HCT116 (cell line): ENCODE measurements around the gene NDUFC1. TPM values are rescaled to one million over a fixed set of nuclear protein-coding genes. Genes with fewer than 3 reads are reported as not detected.

Source experiments
- ATAC-seq: fragments of 200-7000 bp; cut with Tn5 transposase; 2 replicates; pipeline ENCODE4 v1.9.1; 2020; ENCODE audit warnings: mild to moderate bottlenecking, moderate library complexity
- BruUV-seq: library from RNA; stranded (reverse); fragments of 400-500 nt; replicated peaks from 2 replicates; lab custom pipeline; 2021; lab: Mats Ljungman, UMichigan
- CTCF ChIA-PET: fragments of 300-600 bp; sonication (Branson Sonifier 250); formaldehyde crosslinking; loops from one replicate; lab custom pipeline; 2021; ENCODE audit warnings: antibody characterized with exemption; lab: Charles Lee
- POLR2A ChIA-PET: fragments of 300-600, 350-600 bp; sonication (Branson Sonifier 250); formaldehyde crosslinking; loops from one replicate; lab custom pipeline; 2021; ENCODE audit warnings: antibody characterized with exemption; lab: Charles Lee
- RAD21 ChIA-PET, 2 experiments: fragments of 300-600 bp; sonication (Branson Sonifier 250); formaldehyde crosslinking; loops; one replicate each; lab custom pipeline; 2023; ENCODE audit warnings: low total read pairs in 2 of 2; ENCODE audit not compliant: uncharacterized antibody in 2 of 2, unreplicated experiment in 2 of 2, low non-redundant PET in 1 of 2; lab: Charles Lee
- DNase-seq: peaks from one replicate; pipeline ENCODE4 v3.0.0-alpha.2; 2010; ENCODE audit warnings: low read depth, low spot score
- H2AFZ ChIP-seq: fragments of 200-600 bp; shearing (Covaris generic), sonication (generic); 2 replicates; pipeline ENCODE4 v1.6.1; 2017; ENCODE audit warnings: low read depth, mixed run types, mixed read lengths, antibody characterized with exemption, low read length; ENCODE audit not compliant: poor library complexity, severe bottlenecking
- H3K27ac ChIP-seq: 2 replicates; pipeline ENCODE4 v1.5.1; 2012; ENCODE audit warnings: low read depth, low read length
- H3K27me3 ChIP-seq: fragments of 200-600 bp; sonication (generic); 2 replicates; pipeline ENCODE4 v1.6.1; 2016; ENCODE audit warnings: mixed run types, low read length, mixed read lengths; ENCODE audit not compliant: insufficient read depth
- H3K36me3 ChIP-seq, 2 experiments: fragments of 200-500 bp in 1 of 2; fragments of 200-600 bp in 1 of 2; sonication (Bioruptor generic) in 1 of 2; sonication (generic) in 1 of 2; 2 replicates each; pipeline versions ENCODE4 v1.5.1 to v1.6.1; 2014 to 2016; ENCODE audit warnings: low read length in 2 of 2, inconsistent platforms in 1 of 2, mixed read lengths in 1 of 2, mixed run types in 1 of 2; ENCODE audit not compliant: insufficient read depth in 2 of 2, control insufficient read depth in 1 of 2
- H3K4me1 ChIP-seq, 2 experiments: fragments of 200-600 bp in 1 of 2; sonication (generic) in 1 of 2; 2 replicates each; pipeline versions ENCODE4 v1.5.1 to v1.6.1; 2012 to 2017; ENCODE audit warnings: low read length in 2 of 2, inconsistent platforms in 1 of 2, mild to moderate bottlenecking in 1 of 2, mixed read lengths in 1 of 2, mixed run types in 1 of 2, moderate library complexity in 1 of 2; ENCODE audit not compliant: insufficient read depth in 2 of 2, control insufficient read depth in 1 of 2
- H3K4me2 ChIP-seq: fragments of 200-600 bp; sonication (generic); 2 replicates; pipeline ENCODE4 v1.6.1; 2017; ENCODE audit warnings: mixed run types, low read length, mixed read lengths
- H3K4me3 ChIP-seq, 2 experiments: fragments of 200-600 bp in 1 of 2; sonication (generic) in 1 of 2; replicated peaks in 1 of 2; 2 replicates each; pipeline ENCODE4 v1.5.1; 2011 to 2016; ENCODE audit warnings: low read length in 2 of 2, control low read depth in 1 of 2, low read depth in 1 of 2, mild to moderate bottlenecking in 1 of 2, mixed read lengths in 1 of 2, mixed run types in 1 of 2
- H3K79me2 ChIP-seq: fragments of 200-600 bp; sonication (generic); 2 replicates; pipeline ENCODE4 v1.6.1; 2017; ENCODE audit warnings: mild to moderate bottlenecking, mixed run types, low read length, moderate library complexity, mixed read lengths; ENCODE audit not compliant: insufficient read depth
- H3K9ac ChIP-seq: fragments of 200-600 bp; sonication (generic); 2 replicates; pipeline ENCODE4 v1.6.1; 2016; ENCODE audit warnings: low read length, mixed read lengths
- H3K9me2 ChIP-seq: fragments of 200-600 bp; sonication (generic), shearing (Covaris generic); 2 replicates; pipeline ENCODE4 v1.6.1; 2017; ENCODE audit warnings: mixed run types, mild to moderate bottlenecking, moderate library complexity; ENCODE audit not compliant: insufficient read depth
- H3K9me3 ChIP-seq, 2 experiments: fragments of 200-500 bp in 1 of 2; fragments of 200-600 bp in 1 of 2; sonication (Bioruptor generic) in 1 of 2; sonication (generic) in 1 of 2; 2 replicates each; pipeline ENCODE4 v1.6.1; 2014 to 2017; ENCODE audit warnings: low read length in 2 of 2, mixed read lengths in 2 of 2, inconsistent platforms in 1 of 2, low read depth in 1 of 2, mild to moderate bottlenecking in 1 of 2, mixed run types in 1 of 2, moderate library complexity in 1 of 2; ENCODE audit not compliant: control insufficient read depth in 1 of 2, insufficient read depth in 1 of 2
- H4K20me1 ChIP-seq: fragments of 200-600 bp; sonication (generic), shearing (Covaris generic); 2 replicates; pipeline ENCODE4 v1.6.1; 2017; ENCODE audit warnings: mixed run types, mild to moderate bottlenecking, moderate library complexity; ENCODE audit not compliant: insufficient read depth
- EGR1 ChIP-seq: IDR thresholded peaks from 2 replicates; pipeline ENCODE4 v1.6.1; 2012; ENCODE audit warnings: low read depth
- EZH2 ChIP-seq: fragments of 200-600 bp; sonication (generic); IDR thresholded peaks from 2 replicates; pipeline ENCODE4 v1.6.1; 2017; ENCODE audit warnings: antibody characterized with exemption, mixed run types
- EZH2phosphoT487 ChIP-seq: fragments of 200-600 bp; IDR thresholded peaks from 2 replicates; pipeline ENCODE4 v1.6.1; 2018; ENCODE audit warnings: antibody characterized with exemption, borderline replicate concordance
- FOSL1 ChIP-seq: IDR thresholded peaks from 2 replicates; pipeline ENCODE4 v1.6.1; 2012; ENCODE audit warnings: low read depth
- JUND ChIP-seq: IDR thresholded peaks from 2 replicates; pipeline ENCODE4 v1.6.1; 2012
- POLR2A ChIP-seq: IDR thresholded peaks from 2 replicates; pipeline ENCODE4 v1.7.0; 2011; ENCODE audit warnings: borderline replicate concordance; ENCODE audit not compliant: insufficient read depth, insufficient read length; ENCODE audit errors: extremely low read depth
- SP1 ChIP-seq: IDR thresholded peaks from 2 replicates; pipeline ENCODE4 v1.6.1; 2012; ENCODE audit warnings: low read depth
- SRF ChIP-seq: IDR thresholded peaks from 2 replicates; pipeline ENCODE4 v1.6.1; 2012; ENCODE audit warnings: low read depth
- TCF7L2 ChIP-seq: IDR thresholded peaks from 2 replicates; pipeline ENCODE4 v1.7.0; 2011; ENCODE audit warnings: borderline replicate concordance, inconsistent platforms; ENCODE audit not compliant: insufficient read depth, insufficient read length; ENCODE audit errors: extremely low read depth
- ZFX ChIP-seq: fragments of 450-650 bp; IDR thresholded peaks from 2 replicates; pipeline ENCODE4 v1.6.1; 2017
- intact Hi-C: fragments of 100-400 bp; cut with micrococcal nuclease; formaldehyde crosslinking; loops from 2 replicates; pipeline ENCODE4 v1.10.0; 2022
- total RNA-seq: library from RNA; stranded (reverse); gene quantifications from one replicate; pipeline ENCODE4 v1.2.1, GENCODE V29; 2021; ENCODE audit not compliant: unreplicated experiment
- TF ChIP-seq, protein P1 (sequence below): IDR thresholded peaks from 2 replicates; pipeline ENCODE4 v1.6.1; 2012
- TF ChIP-seq, protein P2 (sequence below): IDR thresholded peaks from 2 replicates; pipeline ENCODE4 v1.6.1; 2012

The NDUFC1 gene
- total RNA-seq, 1 experiment from 2014 or later = 86.9 TPM

DNA sequence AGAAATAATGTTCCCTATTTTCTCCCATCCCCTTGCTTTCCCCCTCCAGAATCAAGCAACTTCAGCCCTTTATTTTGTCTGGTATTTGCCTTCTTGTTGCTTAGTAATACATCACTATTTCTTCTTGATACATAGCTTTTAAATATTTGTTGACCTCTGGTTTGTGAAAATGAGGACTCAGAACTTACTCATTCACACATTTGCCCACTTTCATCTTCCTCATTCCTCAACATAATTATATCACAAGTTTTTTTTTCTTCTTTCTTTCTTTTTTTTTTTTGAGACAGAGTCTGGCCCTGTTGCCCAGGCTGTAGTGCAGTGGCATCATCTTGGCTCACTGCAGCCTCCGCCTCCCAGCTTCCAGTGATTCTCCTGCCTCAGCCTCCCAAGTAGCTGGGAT is 28.9 kb upstream of the NDUFC1 start:
- peaks cover 100% of the 10 kb centered on the region for H3K79me2 ChIP-seq
- H3K4me1 ChIP-seq = no peaks in the 10 kb centered on the region
- TF ChIP-seq, protein P1, sequence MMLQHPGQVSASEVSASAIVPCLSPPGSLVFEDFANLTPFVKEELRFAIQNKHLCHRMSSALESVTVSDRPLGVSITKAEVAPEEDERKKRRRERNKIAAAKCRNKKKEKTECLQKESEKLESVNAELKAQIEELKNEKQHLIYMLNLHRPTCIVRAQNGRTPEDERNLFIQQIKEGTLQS = no peak
- TF ChIP-seq EZH2phosphoT487 = no peak
- TF ChIP-seq, protein P2, sequence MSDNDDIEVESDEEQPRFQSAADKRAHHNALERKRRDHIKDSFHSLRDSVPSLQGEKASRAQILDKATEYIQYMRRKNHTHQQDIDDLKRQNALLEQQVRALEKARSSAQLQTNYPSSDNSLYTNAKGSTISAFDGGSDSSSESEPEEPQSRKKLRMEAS = no peak
- no peak for TF ChIP-seq EZH2
- TF ChIP-seq JUND = no peak
- TF ChIP-seq SRF = no peak
- no peak overlapping the region for H3K9ac ChIP-seq
- no TSS peak for BruUV-seq
- H3K27me3 ChIP-seq = no peaks in the 10 kb centered on the region
- ChIA-PET POLR2A (no interaction called here), RAD21 (interaction anchor here in 1 of 2 experiments (0.7 kb wide), 1 partner anchor 151 kb away, joined by 3 read pairs; no protein-coding TSS in a partner anchor), CTCF (interaction anchor here (0.7 kb wide), 1 partner anchor 24 kb away, joined by 3 read pairs; no protein-coding TSS in a partner anchor)
- peaks cover 6% of the 10 kb centered on the region in 2 experiments; a peak in 2 of 4 replicates for H3K36me3 ChIP-seq
- H3K9me2 ChIP-seq = no peaks in the 10 kb centered on the region
- no peak overlapping the region for H3K4me3 ChIP-seq
- ATAC-seq (no peak), DNase-seq (no peak)
- H2AFZ ChIP-seq = no peak overlapping the region
- no peak overlapping the region for H3K4me2 ChIP-seq
- H3K27ac ChIP-seq = no peak overlapping the region
- no peaks in the 10 kb centered on the region for H3K9me3 ChIP-seq
- peaks cover 26% of the 10 kb centered on the region for H4K20me1 ChIP-seq
- intact Hi-C loops = no loop called here

DNA sequence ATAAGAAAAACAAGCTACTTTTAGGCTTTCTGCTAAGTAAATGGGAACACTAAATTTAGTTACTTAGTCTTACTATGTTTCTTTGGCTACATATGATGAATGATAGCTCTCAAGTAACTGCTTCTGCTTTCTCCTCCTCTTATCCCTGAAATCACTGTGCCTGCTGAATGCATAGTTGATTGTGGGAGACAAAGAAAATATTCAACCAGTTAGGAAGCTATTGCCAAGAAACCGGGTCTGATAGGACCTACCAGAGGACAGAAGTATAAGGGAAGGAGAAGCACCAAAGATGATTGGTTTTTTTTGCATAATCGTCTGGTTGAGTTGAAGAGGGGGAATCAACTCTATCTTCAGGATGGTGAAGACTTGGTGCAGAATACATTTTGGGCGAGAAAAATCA is 28.0 kb upstream of the NDUFC1 start:
- RAD21 ChIA-PET = no interaction called here

More for the DNA sequence above, 28.0 kb upstream of the NDUFC1 start:
- Histone ChIP-seq H2AFZ (no peak overlapping the region), H3K9me2 (no peaks in the 10 kb centered on the region), H3K36me3 (peaks cover 5 to 6% of the 10 kb centered on the region in 2 experiments; a peak in 2 of 4 replicates), H3K9me3 (no peaks in the 10 kb centered on the region), H3K4me3 (no peak overlapping the region), H3K79me2 (peaks cover 100% of the 10 kb centered on the region), H3K4me1 (no peaks in the 10 kb centered on the region), H3K27me3 (no peaks in the 10 kb centered on the region), H3K4me2 (no peak overlapping the region), H4K20me1 (peaks cover 33% of the 10 kb centered on the region; the same call in 1 of the 2 replicates), H3K27ac (no peak overlapping the region), H3K9ac (no peak overlapping the region)
- BruUV-seq = no TSS peak
- TF ChIP-seq TCF7L2 = no peak
- TF ChIP-seq EGR1 = no peak
- TF ChIP-seq SP1 = no peak
- no peak for TF ChIP-seq POLR2A
- TF ChIP-seq FOSL1 = no peak
- TF ChIP-seq ZFX = no peak
- TF ChIP-seq EZH2 = no peak
- no peak for TF ChIP-seq JUND
- no peak for DNase-seq
- ATAC-seq = no peak
- ChIA-PET POLR2A (no interaction called here), CTCF (no interaction called here)
- intact Hi-C loops = no loop called here
